Measurements from ENCODE around the gene SLIT2. TPM values are rescaled to one million over a fixed set of nuclear protein-coding genes. Genes with fewer than 3 reads are reported as not detected.

The SLIT2 gene
- total and polyA plus RNA-seq, 2 of the 13 experiments (the other 11 are each of a cell fraction or from before 2014, with no cell fraction given), result 0.03 TPM; not detected in 1

DNA sequence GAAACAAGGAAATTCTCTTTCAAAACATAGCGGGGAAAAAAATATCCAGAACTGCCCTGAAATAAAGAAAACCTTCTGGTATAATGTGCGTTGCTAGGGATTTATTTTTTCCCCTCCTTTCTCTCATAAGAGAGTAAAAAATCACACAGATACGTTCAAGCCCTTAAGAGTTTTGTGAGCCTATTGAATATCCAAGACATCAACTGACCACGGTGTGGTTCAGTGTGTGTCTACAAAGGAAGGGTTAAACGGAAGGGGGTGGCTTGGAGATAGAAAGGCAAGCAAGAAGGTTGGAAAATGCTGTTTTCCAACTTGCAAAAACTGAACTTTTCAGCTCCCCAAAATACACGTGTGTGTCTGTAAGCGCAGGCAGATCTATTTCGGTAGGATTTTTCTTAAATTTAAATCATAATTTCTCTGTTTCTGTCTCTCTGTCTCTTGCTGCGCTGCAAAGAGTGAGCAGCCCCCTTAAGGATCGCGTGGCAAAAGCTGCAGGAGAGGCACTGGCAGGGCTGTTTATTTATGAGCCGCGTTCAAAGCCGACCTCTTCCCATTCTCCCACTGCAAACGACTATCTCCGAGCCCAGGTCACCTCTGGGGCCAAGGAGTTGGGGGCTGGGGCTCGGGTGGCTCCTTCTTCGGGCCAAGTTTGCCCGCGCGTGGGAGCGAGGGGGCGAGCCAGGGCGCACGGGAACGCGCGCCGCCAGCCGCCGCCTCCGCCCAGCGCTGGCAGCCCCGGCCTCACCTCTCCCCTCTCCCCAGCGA, 492 bp upstream of the SLIT2 start (continued):
- no peak for TF ChIP-seq AHDC1 (CRISPR knock-in tag; IDR thresholded peaks at IDR 0.05; ENCODE audit: borderline replicate concordance)
- TF ChIP-seq TMF1 (CRISPR knock-in tag; IDR thresholded peaks at IDR 0.05; ENCODE audit: low read depth), result 0 out of 2 replicates have a peak, but pooled peaks have one; percentile 6
- TF ChIP-seq ARNT (IDR thresholded peaks at IDR 0.05), result no peak
- TF ChIP-seq PAWR (CRISPR knock-in tag; IDR thresholded peaks at IDR 0.05; ENCODE audit: borderline replicate concordance), result no peak
- TF ChIP-seq SOX6 (IDR thresholded peaks at IDR 0.05), result no peak
- no peak for TF ChIP-seq SOX6 (CRISPR knock-in tag; IDR thresholded peaks at IDR 0.05)
- TF ChIP-seq, protein P1, sequence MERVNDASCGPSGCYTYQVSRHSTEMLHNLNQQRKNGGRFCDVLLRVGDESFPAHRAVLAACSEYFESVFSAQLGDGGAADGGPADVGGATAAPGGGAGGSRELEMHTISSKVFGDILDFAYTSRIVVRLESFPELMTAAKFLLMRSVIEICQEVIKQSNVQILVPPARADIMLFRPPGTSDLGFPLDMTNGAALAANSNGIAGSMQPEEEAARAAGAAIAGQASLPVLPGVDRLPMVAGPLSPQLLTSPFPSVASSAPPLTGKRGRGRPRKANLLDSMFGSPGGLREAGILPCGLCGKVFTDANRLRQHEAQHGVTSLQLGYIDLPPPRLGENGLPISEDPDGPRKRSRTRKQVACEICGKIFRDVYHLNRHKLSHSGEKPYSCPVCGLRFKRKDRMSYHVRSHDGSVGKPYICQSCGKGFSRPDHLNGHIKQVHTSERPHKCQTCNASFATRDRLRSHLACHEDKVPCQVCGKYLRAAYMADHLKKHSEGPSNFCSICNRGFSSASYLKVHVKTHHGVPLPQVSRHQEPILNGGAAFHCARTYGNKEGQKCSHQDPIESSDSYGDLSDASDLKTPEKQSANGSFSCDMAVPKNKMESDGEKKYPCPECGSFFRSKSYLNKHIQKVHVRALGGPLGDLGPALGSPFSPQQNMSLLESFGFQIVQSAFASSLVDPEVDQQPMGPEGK (CRISPR knock-in tag; IDR thresholded peaks at IDR 0.05), result 0 out of 2 replicates have a peak, but pooled peaks have one; percentile 12
- no peak for TF ChIP-seq MAZ (IDR thresholded peaks at IDR 0.05; ENCODE audit: borderline replicate concordance, low read depth, low read length)
- peak; percentile 58; the same call in 1 of the 2 replicates for TF ChIP-seq MAZ (CRISPR knock-in tag; IDR thresholded peaks at IDR 0.05; ENCODE audit: low read depth)
- TF ChIP-seq, protein P2, sequence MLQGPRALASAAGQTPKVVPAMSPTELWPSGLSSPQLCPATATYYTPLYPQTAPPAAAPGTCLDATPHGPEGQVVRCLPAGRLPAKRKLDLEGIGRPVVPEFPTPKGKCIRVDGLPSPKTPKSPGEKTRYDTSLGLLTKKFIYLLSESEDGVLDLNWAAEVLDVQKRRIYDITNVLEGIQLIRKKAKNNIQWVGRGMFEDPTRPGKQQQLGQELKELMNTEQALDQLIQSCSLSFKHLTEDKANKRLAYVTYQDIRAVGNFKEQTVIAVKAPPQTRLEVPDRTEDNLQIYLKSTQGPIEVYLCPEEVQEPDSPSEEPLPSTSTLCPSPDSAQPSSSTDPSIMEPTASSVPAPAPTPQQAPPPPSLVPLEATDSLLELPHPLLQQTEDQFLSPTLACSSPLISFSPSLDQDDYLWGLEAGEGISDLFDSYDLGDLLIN (CRISPR knock-in tag; IDR thresholded peaks at IDR 0.05; ENCODE audit: borderline replicate concordance), result no peak
- TF ChIP-seq, protein P3, sequence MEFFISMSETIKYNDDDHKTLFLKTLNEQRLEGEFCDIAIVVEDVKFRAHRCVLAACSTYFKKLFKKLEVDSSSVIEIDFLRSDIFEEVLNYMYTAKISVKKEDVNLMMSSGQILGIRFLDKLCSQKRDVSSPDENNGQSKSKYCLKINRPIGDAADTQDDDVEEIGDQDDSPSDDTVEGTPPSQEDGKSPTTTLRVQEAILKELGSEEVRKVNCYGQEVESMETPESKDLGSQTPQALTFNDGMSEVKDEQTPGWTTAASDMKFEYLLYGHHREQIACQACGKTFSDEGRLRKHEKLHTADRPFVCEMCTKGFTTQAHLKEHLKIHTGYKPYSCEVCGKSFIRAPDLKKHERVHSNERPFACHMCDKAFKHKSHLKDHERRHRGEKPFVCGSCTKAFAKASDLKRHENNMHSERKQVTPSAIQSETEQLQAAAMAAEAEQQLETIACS (CRISPR knock-in tag; IDR thresholded peaks at IDR 0.05), result peak; percentile 56
- no peak for TF ChIP-seq NPAS2 (CRISPR knock-in tag; IDR thresholded peaks at IDR 0.05; ENCODE audit: borderline replicate concordance)
- TF ChIP-seq ZNF652 (CRISPR knock-in tag; IDR thresholded peaks at IDR 0.05; ENCODE audit: borderline replicate concordance, low read depth), result peak; percentile 43; the same call in 1 of the 2 replicates
- TF ChIP-seq, protein P4, sequence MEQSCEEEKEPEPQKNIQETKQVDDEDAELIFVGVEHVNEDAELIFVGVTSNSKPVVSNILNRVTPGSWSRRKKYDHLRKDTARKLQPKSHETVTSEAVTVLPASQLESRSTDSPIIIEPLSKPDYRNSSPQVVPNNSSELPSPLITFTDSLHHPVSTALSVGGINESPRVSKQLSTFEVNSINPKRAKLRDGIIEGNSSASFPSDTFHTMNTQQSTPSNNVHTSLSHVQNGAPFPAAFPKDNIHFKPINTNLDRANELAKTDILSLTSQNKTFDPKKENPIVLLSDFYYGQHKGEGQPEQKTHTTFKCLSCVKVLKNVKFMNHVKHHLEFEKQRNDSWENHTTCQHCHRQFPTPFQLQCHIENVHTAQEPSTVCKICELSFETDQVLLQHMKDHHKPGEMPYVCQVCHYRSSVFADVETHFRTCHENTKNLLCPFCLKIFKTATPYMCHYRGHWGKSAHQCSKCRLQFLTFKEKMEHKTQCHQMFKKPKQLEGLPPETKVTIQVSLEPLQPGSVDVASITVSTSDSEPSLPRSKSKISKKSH (CRISPR knock-in tag; IDR thresholded peaks at IDR 0.05; ENCODE audit: borderline replicate concordance), result no peak
- TF ChIP-seq, protein P5, sequence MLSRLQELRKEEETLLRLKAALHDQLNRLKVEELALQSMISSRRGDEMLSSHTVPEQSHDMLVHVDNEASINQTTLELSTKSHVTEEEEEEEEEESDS (CRISPR knock-in tag; IDR thresholded peaks at IDR 0.05; ENCODE audit: borderline replicate concordance), result no peak
- no peak for TF ChIP-seq HNRNPL (IDR thresholded peaks at IDR 0.05; ENCODE audit: low read depth, low read length)

Measured in HepG2 (cell line).